GM19328 (cell line): ENCODE data around the gene SMAD2.
"Not testable (repeated sequence)": the region's sequence is repeated elsewhere in the genome, so short reads cannot be mapped to it uniquely, and the experiment has no call there.

Experiments used
- ATAC-seq: cut with Tn5 transposase; IDR thresholded peaks from one replicate; pipeline ENCODE4 v1.9.1; 2021; ENCODE audit warnings: mild to moderate bottlenecking, moderate library complexity; ENCODE audit not compliant: unreplicated experiment

Gene SMAD2

DNA sequence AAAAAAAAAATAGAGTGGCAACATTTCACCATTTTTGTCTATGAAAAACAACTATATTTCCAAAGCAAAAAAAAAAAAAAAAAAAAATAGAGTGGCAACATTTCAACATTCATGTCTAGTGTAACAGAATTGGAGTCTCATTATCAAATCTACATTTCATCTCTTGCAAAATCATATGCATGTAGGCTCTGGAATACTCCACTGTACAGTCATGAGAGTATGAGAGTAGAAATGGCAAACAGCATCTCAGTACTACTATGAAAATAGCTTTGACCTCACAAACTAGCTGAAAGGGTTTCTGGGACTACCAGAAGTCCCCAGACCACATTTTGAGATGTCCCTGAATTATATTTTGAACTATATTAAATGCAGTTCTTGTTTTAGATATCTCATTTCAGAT lies 82.8 kb downstream of the SMAD2 start:
- ATAC-seq: no peak

DNA sequence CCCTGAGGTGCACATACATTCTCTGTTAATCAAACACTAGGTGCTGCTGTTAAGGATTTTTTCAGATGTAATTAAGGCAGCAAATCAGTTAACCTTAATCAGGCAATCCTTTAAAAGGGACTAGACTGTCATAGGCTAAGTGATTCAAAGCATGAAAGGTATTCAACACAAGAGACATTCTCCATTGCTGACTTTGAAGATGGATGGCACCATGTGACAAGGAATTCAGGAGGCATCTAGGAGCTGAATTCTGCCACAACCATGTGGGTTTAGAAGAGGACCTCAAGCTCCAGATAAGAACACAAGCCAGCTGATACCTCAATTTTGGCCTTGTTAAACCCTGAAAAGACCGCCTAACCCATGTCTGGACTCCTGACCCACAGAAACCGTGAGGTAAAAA lies 84.0 kb downstream of the SMAD2 start:
- ATAC-seq: no peak

DNA sequence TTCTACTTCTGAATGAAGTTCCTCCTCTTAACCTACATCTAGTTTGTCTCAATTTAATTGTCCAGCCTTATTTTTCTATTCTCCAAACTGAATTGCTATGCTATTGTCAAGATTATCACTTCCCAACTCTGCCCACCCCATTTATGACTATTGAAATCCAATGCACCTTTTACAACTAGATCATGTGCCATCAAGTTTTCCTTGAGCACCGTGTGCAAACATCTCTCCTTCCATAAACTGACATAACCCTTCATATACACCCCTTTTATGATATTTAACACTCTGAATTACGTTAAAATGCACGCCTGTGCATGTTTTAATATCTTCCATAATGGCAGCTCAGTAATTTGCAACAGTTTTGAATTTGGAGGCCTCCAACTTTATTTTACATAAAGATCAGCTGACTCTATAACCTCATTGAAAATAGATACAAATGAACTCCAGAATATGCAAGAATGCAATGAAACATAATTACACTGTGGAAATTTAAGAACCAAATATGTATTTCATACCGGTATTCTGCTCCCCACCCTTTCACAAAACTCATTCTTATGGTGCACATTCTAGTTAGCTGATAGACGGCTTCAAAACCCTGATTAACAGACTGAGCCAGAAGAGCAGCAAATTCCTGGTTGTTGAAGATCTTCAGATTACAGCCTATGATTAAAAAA lies 85.5 kb downstream of the SMAD2 start:
- ATAC-seq: no peak

DNA sequence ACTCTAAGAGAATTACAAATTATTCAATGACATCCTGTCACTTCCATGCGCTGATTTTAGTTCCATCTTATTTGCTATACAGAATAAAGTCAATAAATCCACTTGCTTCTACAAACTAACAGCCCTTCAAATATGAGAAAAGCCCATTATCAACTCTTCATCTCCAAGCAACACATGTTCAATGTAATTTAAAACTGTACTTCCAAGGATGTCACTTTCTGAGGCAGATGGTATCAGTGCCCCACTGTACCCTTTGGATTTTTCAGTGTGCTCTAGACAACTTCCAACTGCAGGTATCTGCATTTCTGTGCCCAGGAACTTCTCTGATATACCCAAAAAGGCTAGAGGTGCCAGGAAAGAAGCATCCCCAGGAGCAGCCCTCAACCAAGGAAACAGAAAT lies 87.6 kb downstream of the SMAD2 start:
- no peak for ATAC-seq

DNA sequence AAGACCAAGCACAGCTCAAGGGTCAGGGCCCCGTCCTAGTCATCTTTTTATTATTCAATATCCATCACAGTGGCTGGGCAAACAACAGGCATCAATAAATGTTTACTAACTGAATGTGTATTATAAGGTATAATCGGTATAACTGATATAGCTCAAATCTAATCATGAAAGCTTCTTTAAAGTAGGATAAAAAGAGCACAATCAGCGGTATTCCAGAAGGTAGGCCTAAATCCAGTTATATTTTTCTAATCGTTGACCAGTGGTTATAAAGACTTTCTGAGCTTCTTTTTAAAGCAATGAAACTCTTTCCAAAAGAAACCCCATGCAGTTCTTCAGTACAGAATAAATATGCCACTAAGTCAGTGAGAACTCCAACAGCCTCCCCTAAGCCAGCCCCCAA lies 92.1 kb downstream of the SMAD2 start:
- ATAC-seq: no peak

DNA sequence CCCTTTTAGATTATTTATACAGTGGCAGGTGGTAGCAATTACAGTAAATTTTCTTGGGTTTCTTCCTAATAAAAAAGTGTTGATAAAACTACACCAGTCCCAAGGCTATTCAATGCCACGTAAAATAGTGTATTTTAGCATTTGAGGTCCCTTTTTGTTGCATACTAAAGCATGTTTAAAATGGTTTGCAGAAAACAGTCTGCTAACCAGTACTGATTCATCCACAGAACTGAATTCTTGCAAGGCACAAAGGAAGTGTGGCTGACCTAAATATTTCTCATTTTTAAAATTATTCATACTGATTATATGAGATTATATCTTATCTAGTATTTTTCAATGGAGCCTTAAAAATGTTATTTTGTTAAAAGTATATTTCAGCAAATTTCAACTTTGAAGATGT lies 98.1 kb downstream of the SMAD2 start:
- no peak for ATAC-seq

DNA sequence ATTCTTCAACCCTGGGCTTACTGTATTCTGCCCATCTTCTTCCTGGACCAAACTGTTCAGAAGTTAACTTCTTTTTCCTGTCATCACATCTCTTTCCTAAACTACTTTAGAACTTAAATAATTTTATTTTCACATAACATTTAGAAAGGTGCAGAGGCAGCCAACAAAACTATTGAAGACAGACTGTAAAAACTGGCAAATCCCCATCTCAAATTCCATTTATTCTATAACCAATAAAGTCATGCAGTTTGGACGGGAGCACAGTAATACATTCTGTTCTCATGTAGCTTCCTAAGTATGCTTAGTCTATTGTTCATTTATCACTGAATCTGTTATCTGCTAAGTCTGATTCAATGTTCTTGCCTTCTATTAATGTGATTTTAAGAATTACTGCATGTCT lies 99.1 kb downstream of the SMAD2 start:
- no peak for ATAC-seq

DNA sequence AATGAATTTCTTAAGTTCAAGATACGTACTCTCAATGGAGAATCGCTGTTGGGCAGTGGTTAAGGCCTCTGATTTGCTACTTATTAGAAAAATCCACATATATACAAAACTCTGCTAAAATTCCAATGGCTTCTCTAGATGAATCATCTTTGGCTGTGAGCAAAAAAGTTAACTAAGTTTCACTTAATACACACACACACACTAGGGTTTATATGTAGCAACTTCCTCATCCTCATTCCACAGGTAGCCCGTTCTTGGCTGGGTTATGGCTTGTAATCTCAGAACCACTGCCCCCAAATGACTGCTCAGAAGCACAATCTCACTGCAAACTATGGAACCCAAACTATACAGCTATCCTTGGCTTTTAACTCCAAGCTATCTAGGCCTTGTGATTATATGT lies 99.7 kb downstream of the SMAD2 start:
- ATAC-seq: no peak

DNA sequence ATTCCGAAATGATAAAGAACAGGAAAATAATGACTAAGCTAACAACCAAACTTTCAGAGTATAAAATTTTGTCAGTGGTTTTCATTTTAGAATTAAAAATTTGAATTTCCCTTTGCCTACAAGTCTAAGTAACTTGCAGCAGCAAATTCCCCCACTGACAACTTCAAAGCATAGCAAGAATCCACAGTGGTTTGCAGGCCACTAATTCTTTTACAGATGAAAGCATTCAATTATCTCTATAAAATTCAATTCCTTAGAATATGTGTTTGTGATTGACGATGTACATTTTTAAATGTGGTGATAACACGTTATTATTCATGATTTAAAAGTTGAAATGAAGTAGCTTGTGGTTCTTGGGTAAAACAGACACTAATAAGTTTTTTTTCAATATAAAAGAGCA lies 100.6 kb downstream of the SMAD2 start:
- ATAC-seq: no peak

DNA sequence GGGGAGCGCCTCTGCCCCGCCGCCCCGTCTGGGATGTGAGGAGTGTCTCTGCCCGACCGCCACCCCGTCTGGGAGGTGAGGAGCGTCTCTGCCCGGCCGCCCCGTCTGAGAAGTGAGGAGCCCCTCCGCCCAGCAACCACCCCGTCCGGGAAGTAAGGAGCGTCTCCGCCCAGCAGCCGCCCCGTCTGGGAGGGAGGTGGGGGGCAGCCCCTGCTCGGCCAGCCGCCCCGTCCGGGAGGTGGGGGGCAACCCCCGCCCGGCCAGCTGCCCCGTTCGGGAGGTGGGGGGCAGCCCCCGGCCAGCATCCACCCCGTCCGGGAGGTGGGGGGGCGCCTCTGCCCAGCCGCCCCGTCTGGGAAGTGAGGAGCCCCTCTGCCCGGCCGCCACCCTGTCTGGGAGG lies 102.4 kb downstream of the SMAD2 start:
- ATAC-seq: not testable (repeated sequence)

DNA sequence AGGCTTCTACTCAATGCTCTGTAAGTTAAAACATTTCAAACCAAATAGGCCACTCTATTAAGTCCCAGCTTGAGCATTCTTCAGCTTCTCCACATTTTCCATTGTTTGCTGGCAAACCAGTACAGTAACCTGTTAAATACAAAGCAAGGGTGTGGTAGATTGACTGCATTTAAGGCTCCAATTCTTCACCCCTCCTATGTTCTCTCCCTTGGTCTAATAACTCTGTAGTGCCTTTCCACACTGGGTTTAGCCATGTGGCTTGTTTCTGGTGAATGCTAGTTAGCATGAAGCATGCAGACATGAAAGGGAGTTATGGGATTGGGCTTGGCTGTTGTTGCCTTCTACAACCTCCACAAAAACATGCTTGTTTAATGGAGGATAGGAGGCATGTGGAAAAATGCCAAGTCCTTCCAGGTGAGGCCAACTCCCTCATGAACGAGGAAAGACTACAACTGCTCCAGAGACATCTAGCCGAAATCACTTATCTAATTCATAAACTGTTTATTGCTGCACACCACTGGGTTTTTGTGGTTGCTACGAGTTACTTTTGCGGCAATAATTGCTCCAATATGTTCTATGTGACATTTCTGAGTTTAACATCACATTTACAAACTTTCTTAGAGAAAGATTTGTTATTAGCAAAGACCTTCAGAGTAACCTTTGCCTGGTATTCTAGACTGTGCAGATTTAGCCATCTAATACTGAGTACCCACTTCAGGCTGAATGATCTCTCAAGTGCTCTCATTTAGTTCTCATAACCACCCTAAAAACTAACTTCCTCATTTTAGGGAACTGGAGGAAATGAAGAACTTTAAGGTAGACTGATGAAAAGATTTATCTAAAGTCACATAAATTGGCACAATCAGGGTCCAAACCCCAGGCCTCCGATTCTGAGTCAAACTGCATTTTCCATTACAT lies 104.0 kb downstream of the SMAD2 start:
- no peak for ATAC-seq

DNA sequence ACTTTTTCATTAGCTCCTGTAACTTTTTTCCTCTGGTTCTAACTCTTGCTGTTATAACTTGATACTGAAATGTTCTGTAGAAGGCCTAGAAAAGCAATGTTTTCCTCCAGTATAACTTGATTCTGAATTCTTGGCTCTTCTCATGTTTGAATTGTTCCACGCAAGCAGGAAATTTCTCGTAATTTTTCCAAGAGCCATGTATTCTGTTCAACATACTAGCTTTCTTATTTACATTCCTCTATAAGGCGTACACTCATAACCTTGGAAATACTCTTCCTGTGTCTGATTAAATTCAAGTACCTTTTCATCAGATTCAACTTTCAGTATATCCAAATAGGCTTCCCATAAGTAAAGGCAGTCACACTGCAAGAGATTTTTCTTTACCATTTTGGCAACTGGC lies 109.1 kb downstream of the SMAD2 start:
- ATAC-seq: no peak

DNA sequence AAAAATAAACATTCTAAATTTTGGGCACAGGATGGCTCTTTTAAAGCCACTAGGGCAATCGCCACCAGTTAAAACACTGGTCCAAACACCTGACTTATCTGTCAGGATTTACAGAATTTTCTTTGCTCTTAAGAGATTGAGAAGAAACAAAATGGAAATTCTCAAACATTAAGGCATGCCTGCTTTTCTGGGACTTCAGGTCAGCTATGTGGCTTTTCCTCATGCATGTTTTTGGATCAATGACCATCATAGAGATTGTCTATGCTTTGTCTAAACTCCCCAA lies 112.7 kb downstream of the SMAD2 start:
- no peak for ATAC-seq

DNA sequence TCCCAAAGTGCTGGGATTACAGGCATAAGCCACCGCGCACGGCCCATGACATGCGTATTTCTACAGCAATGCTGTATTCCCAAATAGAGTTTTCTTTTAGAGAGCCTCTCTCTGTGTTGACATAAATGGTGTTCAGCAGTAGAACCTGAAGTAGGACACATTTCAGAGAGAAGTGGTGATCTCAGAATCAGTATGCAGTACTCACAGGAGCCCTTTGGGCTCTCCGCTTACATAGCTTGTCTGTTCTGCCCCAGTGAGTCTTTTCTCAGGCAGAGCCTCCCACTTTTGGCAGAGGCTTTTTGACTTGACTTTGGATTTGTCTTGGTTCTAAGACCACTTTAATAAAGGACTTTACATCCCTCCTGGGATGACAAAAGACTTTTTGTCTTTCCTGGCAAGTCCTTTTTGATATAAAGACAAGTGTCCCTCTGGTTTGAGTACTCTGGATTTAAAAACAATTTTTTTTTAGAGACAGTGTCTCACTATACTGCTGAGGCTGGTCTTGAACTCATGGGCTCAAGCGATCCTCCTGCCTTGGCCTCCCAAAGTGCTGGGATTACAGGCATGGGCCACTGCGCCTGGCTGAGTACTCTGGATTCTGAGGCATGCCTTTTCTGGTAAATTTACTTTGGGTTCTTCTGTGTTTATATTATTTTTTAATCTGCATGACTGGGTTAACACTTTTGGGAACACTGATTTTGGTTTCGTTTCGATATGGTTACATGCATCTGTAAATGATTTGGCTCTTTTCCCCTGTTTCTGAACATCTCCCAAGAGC lies 113.3 kb downstream of the SMAD2 start:
- no peak for ATAC-seq

DNA sequence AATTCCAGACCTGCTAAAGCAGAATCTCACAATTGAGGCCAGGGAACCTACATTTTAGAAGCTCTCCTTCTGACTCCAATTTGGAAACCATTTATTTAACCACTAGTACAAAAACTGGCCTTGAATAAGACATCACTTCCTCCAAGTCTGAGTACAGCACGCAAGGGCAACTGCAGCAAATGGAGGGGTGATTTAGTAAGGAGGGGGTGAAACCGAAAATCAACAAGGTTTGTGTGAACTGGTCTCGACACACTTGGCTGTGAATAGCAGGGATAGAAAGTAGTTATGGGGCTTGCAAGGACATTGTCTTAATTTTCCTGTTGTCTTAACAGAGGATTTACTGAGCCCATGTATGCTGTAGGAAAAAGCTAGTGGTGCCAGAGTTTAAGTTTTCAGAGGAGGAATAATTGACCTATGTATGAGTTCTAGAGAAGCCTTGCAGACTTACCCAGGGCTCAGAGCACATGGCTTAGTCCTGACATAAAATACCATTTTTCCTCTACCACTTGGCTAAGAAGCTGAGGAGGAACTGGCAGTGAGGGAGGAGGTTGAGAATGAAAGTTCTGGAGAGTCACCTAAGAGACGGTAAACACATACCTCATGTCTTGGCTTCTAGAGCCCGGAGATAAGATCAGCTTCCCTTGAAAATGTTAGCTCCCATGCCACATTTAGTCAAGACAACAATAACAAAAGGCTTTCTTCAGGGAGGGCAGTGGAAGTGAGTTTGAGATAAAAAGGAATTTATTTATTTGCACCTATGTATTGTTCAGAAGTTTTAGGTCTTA lies 114.8 kb downstream of the SMAD2 start:
- ATAC-seq: no peak

DNA sequence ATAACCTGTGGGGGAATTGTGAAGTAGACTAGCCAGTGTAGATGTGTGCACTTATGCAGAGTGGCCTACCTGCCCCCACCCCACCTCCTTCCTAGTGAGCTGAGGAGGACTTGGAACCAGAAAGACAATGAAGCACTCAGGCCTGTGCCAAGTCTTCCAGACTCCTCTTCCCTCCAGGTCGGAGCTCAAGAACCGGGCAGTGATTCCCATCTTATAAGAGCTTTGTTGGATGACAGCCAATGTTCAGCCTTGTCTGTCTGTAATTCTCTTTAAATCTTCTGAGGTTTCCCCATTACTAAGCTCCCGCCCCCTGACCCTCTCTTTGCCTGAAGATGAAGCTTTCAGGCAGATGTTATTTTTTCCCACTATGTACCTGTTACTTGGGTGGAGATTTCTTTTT lies 121.0 kb downstream of the SMAD2 start:
- ATAC-seq: no peak

DNA sequence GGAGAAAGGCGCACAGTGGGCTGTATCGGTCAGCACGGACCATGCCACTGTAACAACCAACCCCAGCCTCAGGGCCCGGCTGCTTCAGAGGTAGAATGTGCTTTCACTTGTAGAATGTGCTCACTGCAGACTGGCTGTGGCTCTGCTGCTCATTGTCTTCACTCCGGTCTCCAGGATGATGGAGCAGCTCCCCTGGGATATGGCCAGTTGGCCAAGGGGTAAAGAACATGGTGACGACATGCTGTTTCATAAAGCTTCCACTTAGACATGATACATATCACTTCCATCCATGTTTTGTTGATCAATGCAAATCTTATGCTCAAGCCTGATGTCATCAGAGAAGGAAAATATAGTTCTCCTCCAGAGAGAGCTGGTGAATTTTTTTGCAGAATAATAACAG lies 127.7 kb downstream of the SMAD2 start:
- no peak for ATAC-seq

DNA sequence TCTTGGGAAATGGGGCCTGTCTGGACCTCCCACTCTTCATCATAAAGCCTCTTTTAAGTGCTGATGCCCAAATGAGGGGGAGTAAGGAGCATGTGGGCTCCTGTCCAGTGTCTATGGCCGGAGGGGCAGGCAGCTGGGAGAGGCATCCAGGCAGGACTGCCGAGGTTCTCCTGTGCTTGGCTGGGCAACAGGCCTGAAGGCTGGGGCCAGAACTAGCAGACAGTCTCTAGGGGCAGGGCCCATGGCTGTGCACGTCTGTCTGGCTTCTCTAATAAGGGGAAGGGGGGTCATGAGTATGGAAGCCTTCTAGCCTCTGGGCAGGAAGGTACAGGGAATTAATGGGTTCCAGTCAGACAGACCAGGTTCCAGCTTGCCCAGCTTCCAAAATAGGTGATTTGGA lies 128.6 kb downstream of the SMAD2 start:
- ATAC-seq: no peak

DNA sequence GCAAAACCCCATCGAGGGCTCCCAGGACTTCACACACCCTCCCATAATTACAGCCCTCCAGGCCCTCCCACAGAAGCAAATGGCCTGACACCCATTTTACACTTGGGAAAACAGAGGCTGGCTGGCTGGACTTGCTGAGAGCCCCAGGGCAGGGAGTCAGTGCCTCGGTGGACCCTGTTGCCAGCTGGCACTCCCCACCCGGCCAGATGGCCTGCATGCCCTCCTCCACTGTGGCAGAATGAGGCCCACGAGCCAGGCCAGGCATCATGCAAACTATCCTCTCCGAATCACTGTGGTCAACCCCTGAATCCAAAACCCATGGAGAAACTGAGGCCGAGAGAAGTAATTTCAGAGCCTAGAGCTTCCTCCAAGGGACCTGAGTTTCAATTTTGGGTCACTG lies 129.7 kb downstream of the SMAD2 start:
- ATAC-seq: no peak

DNA sequence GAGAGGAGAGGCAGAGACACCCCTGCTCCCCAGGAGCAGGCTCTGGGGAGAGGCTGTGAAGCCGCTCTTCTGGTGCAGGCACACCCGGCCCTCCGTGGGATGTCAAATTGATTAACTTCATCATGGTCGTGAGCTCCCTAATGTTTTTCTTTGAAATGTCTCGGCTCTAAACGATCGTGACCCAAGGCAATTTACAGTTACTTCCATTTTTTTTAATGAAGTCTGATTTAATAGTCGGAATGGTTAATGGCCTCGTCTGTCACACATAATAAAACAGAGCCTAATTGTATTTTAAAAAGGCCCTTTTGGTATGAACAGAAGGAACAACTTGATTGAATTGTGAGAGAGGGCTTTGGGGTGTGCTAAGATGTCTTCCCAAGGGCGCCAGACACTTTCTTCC lies 130.2 kb downstream of the SMAD2 start:
- no peak for ATAC-seq

DNA sequence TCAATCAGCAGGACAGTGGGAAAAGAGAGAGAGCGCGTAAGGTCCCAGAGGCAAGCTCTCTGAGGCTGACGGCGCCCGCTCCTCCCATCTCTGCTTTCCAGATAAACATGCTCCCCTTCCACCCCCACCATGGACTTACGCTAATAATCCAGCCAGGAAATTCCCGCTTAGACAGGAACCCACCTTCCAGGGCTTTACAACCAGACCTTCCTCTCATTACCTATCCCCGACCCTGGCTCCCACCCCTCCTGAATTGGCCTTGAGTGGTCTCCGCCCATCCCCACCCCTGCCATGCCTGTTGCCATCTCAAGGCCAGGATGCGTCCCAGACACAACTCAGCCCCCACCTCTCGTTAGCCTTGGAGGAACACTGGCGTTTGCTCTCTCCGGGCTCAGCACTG lies 131.1 kb downstream of the SMAD2 start:
- no peak for ATAC-seq
